GM19099 (cell line): ENCODE data around the gene ATAD3C.

Experiments
- POLR2A ChIP-seq: IDR thresholded peaks from 3 replicates; pipeline ENCODE4 v1.6.1; 2011; ENCODE audit warnings: low read depth; ENCODE audit not compliant: insufficient read length; ENCODE audit errors: extremely low read depth

The ATAD3C gene

GRCh38 chr1:1449099-1449739, at the start of gene ATAD3C:
Gene ATAD3C, plus strand, starts transcription at chr1:1449689. Its CDS starts 995 bp downstream, at chr1:1450684.
- TF ChIP-seq POLR2A: no peak

- no peak for TF ChIP-seq POLR2A
Observed at GRCh38 chr1:1399872-1400575, 49.5 kb upstream of the ATAD3C start.

DNA sequence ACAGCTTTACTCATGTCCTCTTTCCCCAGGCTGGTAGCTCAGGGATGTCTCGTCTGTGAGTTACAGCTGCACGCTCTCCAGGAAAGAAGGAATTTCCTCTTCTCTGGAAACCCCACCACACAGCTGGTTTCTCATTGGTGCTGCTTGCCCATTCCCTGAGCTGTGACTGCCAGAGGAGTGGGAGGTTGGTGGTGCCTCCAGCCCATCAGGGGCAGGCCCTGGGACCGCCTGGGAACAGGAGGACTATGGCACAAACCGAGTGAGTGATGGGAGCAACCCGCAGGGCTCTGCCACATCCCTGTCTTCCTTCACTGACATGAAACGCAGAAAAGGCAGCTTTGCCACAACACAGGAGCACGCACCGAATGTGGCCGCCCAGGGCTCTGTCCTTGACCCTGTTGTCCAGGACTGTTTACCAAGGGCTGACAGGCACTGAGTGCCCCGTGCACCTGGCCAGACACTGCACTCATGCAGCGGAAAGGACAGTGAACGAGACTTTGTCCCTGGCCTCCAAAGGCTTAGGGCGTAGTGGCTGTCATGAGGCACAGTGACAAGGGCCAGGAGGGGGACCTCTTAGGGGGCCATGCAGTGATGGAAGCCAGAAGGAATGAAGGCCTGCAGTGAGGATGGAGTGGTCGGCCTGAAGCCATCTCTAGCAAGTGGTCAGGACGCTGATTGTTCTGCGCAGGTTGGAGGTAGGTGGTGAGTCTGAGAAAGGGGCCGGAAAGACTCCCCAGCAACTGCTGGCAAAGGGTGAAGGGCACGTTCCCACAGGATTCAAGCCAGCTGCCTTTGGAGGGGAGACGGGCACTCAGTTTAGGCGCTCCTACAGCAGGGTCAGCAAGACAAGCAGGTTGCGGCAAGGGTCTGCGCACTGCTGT, 48.7 kb upstream of the ATAD3C start:
- TF ChIP-seq POLR2A: no peak

- peak; percentile 8 for TF ChIP-seq POLR2A
Observed at GRCh38 chr1:1401457-1402010, 48.0 kb upstream of the ATAD3C start.

- TF ChIP-seq POLR2A: peak; percentile 9
Observed at GRCh38 chr1:1402072-1402900, 47.2 kb upstream of the ATAD3C start.

GRCh38 chr1:1403653-1404052, 45.8 kb upstream of the ATAD3C start:
- TF ChIP-seq POLR2A: peak; percentile 29

GRCh38 chr1:1406101-1406820, 43.2 kb upstream of the ATAD3C start:
- TF ChIP-seq POLR2A: no peak

GRCh38 chr1:1406821-1407635, 42.5 kb upstream of the ATAD3C start, which contains the start of gene MRPL20:
Gene MRPL20, minus strand, starts transcription at chr1:1407293. Its CDS starts 76 bp downstream, at chr1:1407217.
- peak; percentile 94 for TF ChIP-seq POLR2A

- no peak for TF ChIP-seq POLR2A
Observed at GRCh38 chr1:1407636-1408318, 41.7 kb upstream of the ATAD3C start.

DNA sequence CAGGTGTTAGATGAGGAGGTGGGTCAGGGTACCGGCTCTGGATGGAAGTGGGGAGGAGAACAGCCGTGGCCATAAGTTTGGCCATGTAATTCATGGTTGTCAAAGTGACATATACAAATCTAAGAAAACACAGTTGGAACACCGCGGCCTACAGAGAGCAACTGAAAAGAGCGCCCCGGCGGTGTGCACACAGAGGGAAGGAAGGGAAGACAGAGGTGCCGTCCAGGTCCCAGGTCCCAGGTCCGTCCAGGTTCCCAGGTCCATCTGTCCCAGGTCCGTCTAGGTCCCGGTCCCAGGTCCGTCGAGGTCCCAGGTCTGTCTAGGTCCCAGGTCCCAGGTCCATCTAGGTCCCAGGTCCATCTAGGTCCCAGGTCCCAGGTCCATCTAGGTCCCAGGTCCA, 37.9 kb upstream of the ATAD3C start:
- no peak for TF ChIP-seq POLR2A

- TF ChIP-seq POLR2A: no peak
Observed at GRCh38 chr1:1415751-1416150, 33.7 kb upstream of the ATAD3C start.
